ENCODE data around the gene CDH15.

Gene CDH15

DNA sequence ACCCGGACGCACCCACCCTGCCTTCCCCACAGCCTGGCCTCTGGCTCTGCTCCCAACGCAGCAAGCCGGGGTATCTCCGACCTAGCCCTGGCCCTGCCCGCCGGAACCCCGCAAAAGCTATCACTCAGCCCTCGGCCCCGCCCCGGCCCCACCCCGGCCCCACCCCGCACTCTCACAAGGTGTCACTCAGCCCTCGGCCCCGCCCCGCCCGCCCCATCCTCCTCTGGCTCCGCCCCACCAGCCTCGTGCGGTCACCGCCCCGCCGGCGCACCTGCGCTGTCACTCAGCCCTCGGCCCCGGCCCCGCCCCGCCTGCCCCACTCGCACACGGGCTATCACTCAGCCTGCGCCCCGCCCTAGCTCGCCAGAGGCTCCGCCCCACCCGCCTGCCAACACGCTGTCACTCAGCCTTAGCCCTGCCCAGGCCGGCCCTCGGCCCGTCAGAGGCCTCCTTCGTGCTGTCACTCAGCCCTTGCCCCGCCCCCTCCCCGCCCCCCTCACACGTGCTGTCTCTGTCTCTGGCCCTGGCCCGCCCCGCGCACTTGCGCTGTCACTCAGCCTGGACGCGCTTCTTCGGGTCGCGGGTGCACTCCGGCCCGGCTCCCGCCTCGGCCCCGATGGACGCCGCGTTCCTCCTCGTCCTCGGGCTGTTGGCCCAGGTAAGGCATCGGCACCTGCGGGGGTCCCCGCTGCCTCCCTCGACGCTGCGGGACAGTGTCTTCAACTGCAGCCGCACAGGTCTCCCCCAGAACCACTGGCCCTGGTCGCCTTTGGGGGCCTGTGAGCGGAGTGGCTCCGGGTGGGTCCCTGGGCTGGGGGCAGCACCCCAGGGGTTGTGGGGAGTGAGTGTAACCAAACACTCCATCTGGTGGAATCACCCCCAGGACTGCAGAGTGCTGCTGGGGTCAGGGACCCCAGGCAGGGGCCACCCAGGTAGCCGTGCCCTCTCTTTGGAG lies at the start of gene CDH15:
TSS of gene CDH15 (plus strand) at position 533 of the 955 bp plus-strand sequence. CDS start at position 617, 84 bp downstream.
- DNase-seq = peak; percentile 95 to 97

GRCh38 chr16:89122322-89122851 lies 49.2 kb upstream of the CDH15 start:
- DNase-seq = peak; percentile 38 to 49

DNA sequence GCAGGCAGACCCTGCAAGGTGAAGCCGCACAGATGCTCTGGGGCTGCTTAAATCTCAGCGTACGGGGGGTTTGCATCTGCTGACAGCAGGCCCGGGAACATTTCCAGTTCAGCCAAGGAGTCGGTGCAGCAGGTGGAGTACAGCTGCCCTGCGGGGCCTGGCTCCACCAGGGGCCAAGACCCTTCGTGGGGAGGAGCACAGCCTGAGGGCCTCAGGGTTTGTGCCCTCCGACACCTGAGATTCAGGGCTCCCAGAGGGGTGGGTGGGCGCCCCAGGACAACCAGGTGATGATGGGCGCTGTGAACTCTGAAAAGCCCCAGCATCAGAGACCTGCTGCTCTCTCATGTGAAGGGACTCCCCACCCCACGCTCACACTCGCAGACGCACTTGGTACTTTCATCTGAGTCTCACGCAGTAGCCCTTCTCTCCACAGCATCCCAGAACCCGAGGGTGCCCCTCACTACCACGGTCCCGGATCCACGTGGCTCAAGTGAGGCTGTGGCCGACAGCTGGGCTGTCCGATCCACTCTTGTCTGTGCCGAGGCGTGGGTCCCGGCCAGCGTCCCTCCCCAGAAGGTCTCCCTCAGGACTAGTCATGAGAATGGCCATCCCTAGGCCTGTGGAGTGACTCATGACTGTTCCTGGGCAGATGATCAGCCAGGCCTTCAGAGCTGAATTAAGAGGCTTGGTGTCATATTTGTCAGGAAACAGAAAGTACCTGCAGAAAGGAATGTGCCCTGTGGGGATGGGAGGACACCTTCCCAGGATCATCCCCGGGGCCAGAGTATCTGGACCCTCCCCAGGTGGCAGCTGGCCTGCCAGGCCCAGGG lies 48.3 kb upstream of the CDH15 start:
- DNase-seq = no peak

DNA sequence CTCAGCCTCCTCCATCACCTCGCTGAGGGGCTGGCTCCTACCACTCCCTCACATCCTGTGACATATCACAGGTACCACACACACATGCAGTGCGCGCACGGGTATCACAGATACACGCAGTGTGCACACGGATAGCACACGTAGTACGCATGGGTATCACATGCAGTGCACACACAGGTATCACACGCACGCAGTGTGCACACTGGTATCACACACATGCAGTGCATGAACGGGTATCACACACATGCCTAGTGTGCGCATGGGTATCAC lies 47.8 kb upstream of the CDH15 start:
- no peak for DNase-seq

DNA sequence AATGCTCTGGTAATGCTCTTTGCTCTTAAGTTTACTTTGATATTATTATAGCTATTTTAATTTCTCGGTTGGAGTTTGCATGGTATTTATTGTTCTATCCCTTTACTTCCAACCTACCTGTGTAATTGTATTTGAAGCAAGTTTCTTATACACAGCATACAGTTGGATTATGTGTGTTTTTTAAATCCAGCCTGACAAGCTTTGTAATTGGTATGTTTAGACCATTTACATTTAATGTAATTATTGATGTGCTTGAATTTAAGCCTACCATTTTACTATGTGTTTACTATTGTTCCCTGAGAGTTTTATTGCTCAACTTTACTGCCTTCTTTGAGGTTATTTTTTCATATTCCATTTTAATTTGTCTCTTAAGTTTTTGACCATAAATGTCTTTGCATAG lies 42.2 kb upstream of the CDH15 start:
- no peak for DNase-seq

- DNase-seq = no peak
Measured at GRCh38 chr16:89130448-89130847, 41.1 kb upstream of the CDH15 start.

DNA sequence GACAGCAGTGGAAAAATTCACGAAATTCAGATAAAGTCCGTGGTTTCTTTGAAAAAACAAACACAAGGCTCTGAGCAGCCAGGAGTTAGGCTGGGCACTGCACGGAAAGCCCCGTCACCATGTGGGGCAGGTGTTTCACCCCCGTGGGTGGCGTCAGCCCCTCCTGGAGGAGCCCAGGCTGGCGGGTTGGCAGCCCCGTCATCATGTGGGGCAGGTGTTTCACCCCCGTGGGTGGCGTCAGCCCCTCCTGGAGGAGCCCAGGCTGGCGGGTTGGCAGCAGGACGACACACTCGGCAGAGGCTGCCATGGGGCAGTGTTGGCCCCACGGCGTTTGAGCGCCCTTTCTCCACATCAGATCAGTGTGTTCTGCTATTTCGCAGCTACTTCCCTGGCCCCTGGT lies 39.8 kb upstream of the CDH15 start:
- no peak for DNase-seq

DNA sequence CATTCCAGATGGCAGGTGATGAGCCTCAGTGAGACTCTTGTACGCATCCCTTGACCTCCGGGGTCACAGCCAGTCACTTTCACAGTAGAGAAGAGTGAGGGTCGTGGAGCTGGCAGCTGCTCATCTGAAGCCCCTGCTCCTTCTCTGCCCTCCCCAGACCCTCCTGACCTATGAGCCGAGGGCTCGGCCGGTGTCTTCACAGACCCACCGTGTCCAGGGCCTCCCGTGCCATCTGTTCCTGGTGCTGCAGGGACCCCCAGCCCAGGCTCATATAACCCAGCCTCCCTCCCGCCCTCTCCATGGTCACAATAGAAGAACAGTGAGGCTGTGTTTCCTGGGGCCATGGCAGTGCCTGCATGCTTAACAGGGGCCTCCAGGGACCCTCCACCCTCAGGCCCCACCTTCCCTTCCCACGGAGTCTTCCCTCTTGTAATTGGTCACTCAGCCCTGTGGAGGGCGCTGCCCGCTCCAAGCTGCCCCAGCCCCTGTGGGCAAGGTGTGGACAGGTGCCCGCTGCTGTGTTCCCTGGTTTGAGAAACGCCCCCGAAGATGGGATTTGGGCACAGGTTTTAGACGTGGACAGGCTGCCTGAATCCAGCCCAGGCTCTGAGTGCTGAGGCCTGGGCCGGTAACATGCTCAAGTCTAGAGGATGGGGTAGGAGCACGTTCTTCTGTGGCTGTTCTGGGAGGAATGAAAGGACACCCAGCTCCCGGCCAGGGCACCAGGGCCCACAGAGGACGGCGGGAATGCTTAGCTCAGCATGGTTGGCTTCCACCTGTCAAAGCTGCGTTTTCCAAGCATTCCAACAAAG lies 39.1 kb upstream of the CDH15 start:
- no peak for DNase-seq

DNA sequence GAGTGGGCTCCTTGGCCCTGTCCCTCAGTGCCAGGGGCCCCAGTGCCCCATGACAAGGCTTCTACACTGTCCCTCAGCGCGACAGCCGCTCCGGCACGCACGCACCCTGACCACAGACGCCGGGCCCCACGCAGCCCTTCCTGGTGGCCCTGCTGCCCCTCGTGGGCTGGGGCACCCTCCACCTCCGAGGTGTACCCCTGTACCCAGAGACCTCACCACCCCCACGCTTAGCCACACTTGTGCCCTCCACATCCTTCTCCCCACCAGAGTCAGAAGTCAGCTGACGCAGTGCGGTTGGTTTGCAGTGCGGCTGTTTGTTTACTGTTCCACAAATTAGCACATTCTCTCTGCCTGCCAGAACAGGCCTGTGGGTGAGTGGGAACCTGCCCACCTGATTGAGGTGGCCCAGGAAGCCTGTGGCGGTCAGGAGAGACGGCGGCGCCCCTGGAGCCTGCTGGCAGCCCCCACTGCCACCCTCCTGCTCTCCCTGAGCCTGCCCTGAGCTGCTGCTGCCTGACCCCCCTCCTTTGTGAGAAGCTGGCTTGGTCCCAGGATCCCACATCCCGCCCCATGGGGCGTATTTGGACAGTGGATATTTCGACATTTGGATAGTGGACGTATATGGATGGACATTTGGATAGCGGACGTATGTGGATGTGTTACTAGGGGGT lies 38.0 kb upstream of the CDH15 start:
- no peak for DNase-seq

DNA sequence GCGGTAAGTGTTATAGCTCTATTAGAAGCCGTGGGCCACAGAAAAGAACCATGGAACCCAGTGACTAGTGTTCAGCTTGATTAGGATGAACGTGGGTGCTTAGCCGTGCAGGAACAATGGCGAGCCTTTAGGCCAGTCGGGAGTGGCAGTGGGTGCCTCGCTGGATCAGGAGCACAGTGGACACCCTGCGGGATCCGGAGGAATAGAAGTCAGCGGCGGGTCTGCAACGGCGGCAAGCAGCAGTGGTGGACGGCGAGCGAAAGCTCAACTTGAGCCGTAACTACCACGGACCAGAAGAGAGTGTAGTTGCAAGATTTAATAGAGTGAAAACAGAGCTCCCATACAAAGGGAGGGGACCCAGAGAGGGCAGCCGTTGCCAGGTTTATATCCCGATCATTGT lies 37.3 kb upstream of the CDH15 start:
- no peak for DNase-seq

- DNase-seq = no peak
Measured at GRCh38 chr16:89135166-89135565, 36.4 kb upstream of the CDH15 start.

DNA sequence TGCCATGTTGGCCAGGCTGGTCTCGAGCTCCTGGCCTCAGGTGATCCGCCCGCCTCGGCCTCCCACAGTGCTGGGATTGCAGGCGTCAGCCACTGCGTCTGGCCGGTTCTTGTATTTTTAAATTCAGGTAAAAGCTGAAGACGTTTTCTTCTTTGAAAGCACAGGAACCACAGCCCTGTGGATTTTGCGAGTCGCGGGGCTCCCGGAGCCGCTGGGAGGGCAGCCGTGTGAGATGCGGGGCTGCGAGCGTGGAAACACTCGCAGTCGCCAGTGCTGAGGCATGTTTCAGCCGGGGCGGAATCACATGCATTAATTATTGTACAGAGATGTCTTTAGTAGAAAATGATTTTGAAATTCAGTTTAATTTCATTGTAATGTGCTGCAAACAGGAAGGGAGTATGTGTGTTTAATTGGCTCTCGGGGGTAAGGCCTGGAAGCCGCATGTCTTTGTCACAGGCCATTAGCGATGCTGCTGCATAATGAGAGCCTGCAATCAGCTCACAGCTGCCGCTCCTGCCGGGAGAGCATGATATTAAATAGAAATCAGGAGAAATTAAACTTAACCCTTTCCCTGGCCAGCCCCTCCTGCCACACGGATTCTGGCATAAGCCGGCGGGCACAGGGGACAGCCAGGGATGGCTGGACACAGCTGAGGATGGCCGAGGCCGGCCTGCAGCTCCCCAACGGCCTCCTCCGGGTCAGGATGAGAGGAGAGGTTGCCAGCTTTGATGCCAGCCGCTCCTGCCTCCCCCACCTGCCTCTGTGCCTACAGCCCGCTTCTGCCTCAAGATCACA lies 35.4 kb upstream of the CDH15 start:
- no peak for DNase-seq

DNA sequence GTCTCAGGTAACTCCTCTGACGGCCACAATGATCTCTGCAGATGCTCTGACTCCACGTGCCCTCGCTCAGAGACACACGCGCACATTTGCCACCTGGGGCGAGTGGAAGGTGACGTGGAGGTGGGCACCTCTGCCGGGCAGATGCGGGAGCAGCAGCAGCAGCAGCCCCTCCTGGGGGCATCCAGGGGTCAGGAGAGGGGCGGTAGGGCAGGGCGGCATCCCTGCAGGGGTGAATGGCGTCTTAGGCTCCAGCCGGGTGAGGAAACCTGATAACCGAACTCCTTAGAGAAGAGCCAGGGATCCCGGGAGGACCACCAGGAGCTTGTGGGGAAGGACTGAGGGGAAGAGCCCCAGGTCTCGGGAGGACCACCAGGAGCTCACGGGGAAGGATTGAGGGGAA lies 34.6 kb upstream of the CDH15 start:
- DNase-seq = no peak

GRCh38 chr16:89137666-89138512 lies 33.7 kb upstream of the CDH15 start:
- no peak for DNase-seq

- no peak for DNase-seq
Measured at GRCh38 chr16:89138513-89138795, 33.1 kb upstream of the CDH15 start.

DNA sequence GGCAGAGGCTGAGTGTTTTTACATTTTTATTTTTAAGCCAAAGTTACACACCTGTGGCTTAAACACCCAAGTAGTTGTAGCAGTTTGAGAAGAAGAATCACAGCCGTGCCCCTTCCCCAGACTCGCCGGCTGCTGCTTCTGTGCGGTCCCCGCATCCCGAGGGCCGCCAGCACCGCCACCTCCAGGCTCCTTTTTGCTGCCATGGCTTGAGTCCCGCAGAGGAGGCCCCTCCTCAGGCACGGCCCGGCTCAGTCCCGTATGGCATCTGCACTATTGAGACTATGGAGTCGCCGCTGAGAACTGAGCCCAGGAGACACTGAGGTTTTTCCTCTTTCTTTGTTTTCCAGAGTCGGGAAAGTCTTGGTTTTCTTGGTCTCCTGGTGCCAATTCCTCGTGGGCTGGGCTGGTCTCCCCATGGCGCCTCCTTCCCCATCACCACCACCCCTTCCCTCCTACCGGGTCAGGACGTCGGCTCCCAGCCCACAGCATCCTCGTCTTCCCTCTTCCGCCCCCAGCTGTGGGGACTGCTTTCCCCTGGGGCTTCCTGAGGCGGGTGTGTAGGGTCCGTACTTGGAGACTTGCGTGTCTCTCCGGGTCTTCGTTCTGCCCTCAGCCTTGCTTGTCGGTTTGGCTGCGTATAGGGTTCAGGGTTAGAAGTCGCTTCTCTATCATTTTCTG lies 32.6 kb upstream of the CDH15 start:
- no peak for DNase-seq

DNA sequence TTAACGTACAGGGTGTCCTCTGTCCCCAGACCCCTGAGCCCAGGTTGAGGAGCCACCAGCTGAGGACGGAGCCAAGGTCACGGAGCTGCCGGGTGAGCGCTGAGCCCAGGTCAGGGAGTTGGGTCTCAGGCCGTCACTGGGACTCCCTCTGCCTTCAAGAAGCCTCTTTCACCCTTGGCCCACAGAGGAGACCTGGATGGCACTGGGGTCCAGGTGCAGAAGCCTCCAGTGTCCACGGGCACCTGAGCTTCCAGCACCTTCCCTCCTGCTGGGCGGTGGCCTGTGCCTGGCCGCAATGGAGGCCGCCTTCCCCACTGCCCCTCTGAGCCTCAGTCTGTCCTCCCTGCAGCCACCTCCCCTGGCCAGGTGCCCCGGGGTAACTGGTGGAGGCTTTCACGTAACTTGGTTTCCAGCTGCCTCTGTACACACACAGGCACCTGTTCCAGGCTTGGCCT lies 31.6 kb upstream of the CDH15 start:
- DNase-seq = no peak

GRCh38 chr16:89140401-89140800 lies 31.1 kb upstream of the CDH15 start:
- no peak for DNase-seq

GRCh38 chr16:89140981-89141883 lies 30.3 kb upstream of the CDH15 start:
- DNase-seq = no peak
